GM23338 (cell line): ENCODE data around the gene FRMD4A. TPM values are rescaled to one million over a fixed set of nuclear protein-coding genes. Genes with fewer than 3 reads are reported as not detected.

Source experiments
- ATAC-seq: fragments of 200-7000 bp; cut with Tn5 transposase; 3 replicates; pipeline ENCODE4 v1.9.1; 2020
- DNase-seq: peaks from one replicate; pipeline ENCODE4 v3.0.0-alpha.2; 2015; ENCODE audit warnings: low spot score
- H2AFZ ChIP-seq: fragments of 200-600 bp; sonication (generic); 2 replicates; pipeline ENCODE4 v1.8.0; 2016; ENCODE audit warnings: antibody characterized with exemption, mild to moderate bottlenecking, moderate library complexity
- H3F3A ChIP-seq: fragments of 200-600 bp; sonication (generic); replicated peaks from 2 replicates; pipeline ENCODE4 v1.8.0; 2017; ENCODE audit warnings: antibody characterized with exemption, mixed run types, low read depth
- H3K27ac ChIP-seq: fragments of 200-600 bp; sonication (generic); 2 replicates; pipeline ENCODE4 v1.6.1; 2016; ENCODE audit warnings: low read depth
- H3K27me3 ChIP-seq: fragments of 200-600 bp; sonication (generic); 2 replicates; pipeline ENCODE4 v1.8.0; 2016; ENCODE audit warnings: mild to moderate bottlenecking, mixed run types, moderate library complexity; ENCODE audit not compliant: insufficient read depth
- H3K36me3 ChIP-seq: fragments of 200-600 bp; sonication (generic); 2 replicates; pipeline ENCODE4 v1.8.0; 2016; ENCODE audit warnings: mild to moderate bottlenecking; ENCODE audit not compliant: insufficient read depth
- H3K4me1 ChIP-seq: fragments of 200-600 bp; sonication (generic); 2 replicates; pipeline ENCODE4 v1.8.0; 2016; ENCODE audit warnings: mild to moderate bottlenecking, moderate library complexity; ENCODE audit not compliant: insufficient read depth
- H3K4me2 ChIP-seq: fragments of 200-600 bp; sonication (generic); 2 replicates; pipeline ENCODE4 v1.7.1; 2017; ENCODE audit warnings: mixed run types
- H3K4me3 ChIP-seq: fragments of 200-600 bp; sonication (generic); 2 replicates; pipeline ENCODE4 v1.6.1; 2016; ENCODE audit warnings: mixed run types
- H3K79me2 ChIP-seq: fragments of 200-600 bp; sonication (generic); replicated peaks from 2 replicates; pipeline ENCODE4 v1.8.0; 2017; ENCODE audit warnings: mild to moderate bottlenecking; ENCODE audit not compliant: insufficient read depth
- H3K9me2 ChIP-seq: fragments of 200-600 bp; sonication (generic); 2 replicates; pipeline ENCODE4 v1.8.0; 2017; ENCODE audit not compliant: insufficient read depth
- H4K20me1 ChIP-seq: fragments of 200-600 bp; sonication (generic); replicated peaks from 2 replicates; pipeline ENCODE4 v1.8.0; 2017; ENCODE audit warnings: mild to moderate bottlenecking; ENCODE audit not compliant: insufficient read depth
- H3K27ac Mint-ChIP-seq: 2 replicates; pipeline ENCODE4 v1.8.0; 2020; ENCODE audit warnings: inconsistent platforms, mild to moderate bottlenecking, moderate library complexity, mixed read lengths
- H3K27me3 Mint-ChIP-seq: 3 replicates; pipeline ENCODE4 v1.8.0; 2022; ENCODE audit warnings: low read depth, mild to moderate bottlenecking, moderate library complexity, mixed read lengths, inconsistent platforms; ENCODE audit not compliant: insufficient read depth, poor library complexity
- H3K36me3 Mint-ChIP-seq: 3 replicates; pipeline ENCODE4 v1.8.0; 2021; ENCODE audit warnings: low read depth, mild to moderate bottlenecking, inconsistent platforms, moderate library complexity, mixed read lengths
- H3K4me1 Mint-ChIP-seq: 3 replicates; pipeline ENCODE4 v1.8.0; 2020; ENCODE audit warnings: mild to moderate bottlenecking, inconsistent platforms, mixed read lengths
- H3K4me3 Mint-ChIP-seq: 3 replicates; pipeline ENCODE4 v1.8.0; 2021; ENCODE audit warnings: moderate library complexity, mild to moderate bottlenecking, inconsistent platforms, mixed read lengths
- H3K9me3 Mint-ChIP-seq: 3 replicates; pipeline ENCODE4 v1.8.0; 2020; ENCODE audit warnings: moderate library complexity, mild to moderate bottlenecking, inconsistent platforms, mixed read lengths
- CTCF ChIP-seq, 2 experiments: fragments of 200-600 bp in 1 of 2; sonication (generic) in 1 of 2; conservative IDR thresholded peaks; 2 replicates each; pipeline versions ENCODE4 v1.5.1 to v1.6.1; 2016 to 2017; ENCODE audit warnings: antibody characterized with exemption in 2 of 2, low read depth in 2 of 2, mild to moderate bottlenecking in 2 of 2, moderate library complexity in 1 of 2
- JUNB ChIP-seq: IDR thresholded peaks from one replicate; pipeline ENCODE4 v1.6.1; 2016; ENCODE audit warnings: antibody characterized with exemption; ENCODE audit not compliant: unreplicated experiment
- NANOG ChIP-seq: IDR thresholded peaks from 2 replicates; pipeline ENCODE4 v1.6.1; 2016; ENCODE audit warnings: antibody characterized with exemption, borderline replicate concordance
- POLR2AphosphoS5 ChIP-seq: IDR thresholded peaks from 2 replicates; pipeline ENCODE4 v1.6.1; 2016; ENCODE audit warnings: antibody characterized with exemption, low read depth
- STAT1 ChIP-seq: IDR thresholded peaks from one replicate; pipeline ENCODE4 v1.6.1; 2016; ENCODE audit warnings: antibody characterized with exemption; ENCODE audit not compliant: unreplicated experiment
- ZNF331 ChIP-seq: fragments of 250-450 bp; sonication (Bioruptor Pico); IDR thresholded peaks from 2 replicates; pipeline ENCODE4 v1.5.0; 2020; ENCODE audit warnings: low read depth, mild to moderate bottlenecking, moderate library complexity
- ZNF462 ChIP-seq: fragments of 250-450 bp; sonication (Bioruptor Pico); IDR thresholded peaks from 2 replicates; pipeline ENCODE4 v1.5.0; 2020; ENCODE audit warnings: mild to moderate bottlenecking, moderate library complexity
- polyA plus RNA-seq: library from polyadenylated mRNA; unstranded; fragments of >200 nt; fragmentation: Nextera tagmentation; extraction: Ambion mirVana; gene quantifications from 2 replicates; pipeline ENCODE4 v1.2.1, GENCODE V29; 2016
- total RNA-seq: library from RNA; depleted of rRNA; stranded (reverse); fragments of >200 nt; shearing (Covaris generic); gene quantifications from 2 replicates; pipeline ENCODE4 v1.2.3, GENCODE V29; 2014
- TF ChIP-seq, protein P1 (sequence below): IDR thresholded peaks from one replicate; pipeline ENCODE4 v1.6.1; 2018; ENCODE audit warnings: antibody characterized with exemption; ENCODE audit not compliant: unreplicated experiment
- TF ChIP-seq, protein P2 (sequence below): IDR thresholded peaks from 2 replicates; pipeline ENCODE4 v1.6.1; 2016; ENCODE audit warnings: antibody characterized with exemption

FRMD4A gene
- total and polyA plus RNA-seq, 2 experiments from 2014 or later = 14.0 to 20.1 TPM

GRCh38 chr10:13915710-13916109 lies 415.0 kb downstream of the FRMD4A start (continued):
- TF ChIP-seq, protein P1, sequence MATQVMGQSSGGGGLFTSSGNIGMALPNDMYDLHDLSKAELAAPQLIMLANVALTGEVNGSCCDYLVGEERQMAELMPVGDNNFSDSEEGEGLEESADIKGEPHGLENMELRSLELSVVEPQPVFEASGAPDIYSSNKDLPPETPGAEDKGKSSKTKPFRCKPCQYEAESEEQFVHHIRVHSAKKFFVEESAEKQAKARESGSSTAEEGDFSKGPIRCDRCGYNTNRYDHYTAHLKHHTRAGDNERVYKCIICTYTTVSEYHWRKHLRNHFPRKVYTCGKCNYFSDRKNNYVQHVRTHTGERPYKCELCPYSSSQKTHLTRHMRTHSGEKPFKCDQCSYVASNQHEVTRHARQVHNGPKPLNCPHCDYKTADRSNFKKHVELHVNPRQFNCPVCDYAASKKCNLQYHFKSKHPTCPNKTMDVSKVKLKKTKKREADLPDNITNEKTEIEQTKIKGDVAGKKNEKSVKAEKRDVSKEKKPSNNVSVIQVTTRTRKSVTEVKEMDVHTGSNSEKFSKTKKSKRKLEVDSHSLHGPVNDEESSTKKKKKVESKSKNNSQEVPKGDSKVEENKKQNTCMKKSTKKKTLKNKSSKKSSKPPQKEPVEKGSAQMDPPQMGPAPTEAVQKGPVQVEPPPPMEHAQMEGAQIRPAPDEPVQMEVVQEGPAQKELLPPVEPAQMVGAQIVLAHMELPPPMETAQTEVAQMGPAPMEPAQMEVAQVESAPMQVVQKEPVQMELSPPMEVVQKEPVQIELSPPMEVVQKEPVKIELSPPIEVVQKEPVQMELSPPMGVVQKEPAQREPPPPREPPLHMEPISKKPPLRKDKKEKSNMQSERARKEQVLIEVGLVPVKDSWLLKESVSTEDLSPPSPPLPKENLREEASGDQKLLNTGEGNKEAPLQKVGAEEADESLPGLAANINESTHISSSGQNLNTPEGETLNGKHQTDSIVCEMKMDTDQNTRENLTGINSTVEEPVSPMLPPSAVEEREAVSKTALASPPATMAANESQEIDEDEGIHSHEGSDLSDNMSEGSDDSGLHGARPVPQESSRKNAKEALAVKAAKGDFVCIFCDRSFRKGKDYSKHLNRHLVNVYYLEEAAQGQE = no peak

DNA sequence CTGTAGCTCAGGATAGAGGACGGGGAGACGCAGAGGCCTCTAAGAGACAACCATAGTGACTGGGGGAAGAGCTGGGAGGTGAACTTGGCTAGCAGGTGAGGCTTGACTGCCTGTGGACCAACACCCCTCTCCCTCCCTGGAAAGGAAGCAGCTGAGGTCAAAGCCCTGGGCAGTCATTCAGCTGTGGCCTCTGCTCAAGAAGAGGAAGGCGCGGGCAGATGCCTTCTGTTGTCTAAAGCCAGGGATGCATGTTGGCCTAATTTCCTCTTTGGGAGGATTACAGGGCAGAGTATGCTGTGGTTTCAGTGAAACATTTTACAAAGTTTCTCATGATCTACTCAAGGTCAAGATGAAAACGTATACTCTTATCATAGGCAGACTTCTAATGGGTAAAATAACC lies 416.8 kb downstream of the FRMD4A start:
- Histone ChIP-seq H3K4me3 (no peak overlapping the region), H3F3A (no peaks in the 10 kb centered on the region), H3K27ac (no peak overlapping the region), H3K27me3 (no peaks in the 10 kb centered on the region), H3K36me3 (no peaks in the 10 kb centered on the region), H4K20me1 (no peaks in the 10 kb centered on the region), H3K4me2 (no peak overlapping the region), H3K79me2 (no peaks in the 10 kb centered on the region), H2AFZ (no peak overlapping the region), H3K9me2 (no peaks in the 10 kb centered on the region), H3K4me1 (no peaks in the 10 kb centered on the region)
- Mint-ChIP-seq H3K27me3 (no peaks in the 10 kb centered on the region), H3K36me3 (no peaks in the 10 kb centered on the region), H3K27ac (no peak overlapping the region), H3K4me3 (no peak overlapping the region), H3K4me1 (peaks cover 2% of the 10 kb centered on the region; the same call in 1 of the 3 replicates), H3K9me3 (no peaks in the 10 kb centered on the region)
- DNase-seq = no peak
- no peak for ATAC-seq
- no peak for TF ChIP-seq POLR2AphosphoS5
- no peak for TF ChIP-seq ZNF331 (CRISPR knock-in tag)
- TF ChIP-seq, protein P2, sequence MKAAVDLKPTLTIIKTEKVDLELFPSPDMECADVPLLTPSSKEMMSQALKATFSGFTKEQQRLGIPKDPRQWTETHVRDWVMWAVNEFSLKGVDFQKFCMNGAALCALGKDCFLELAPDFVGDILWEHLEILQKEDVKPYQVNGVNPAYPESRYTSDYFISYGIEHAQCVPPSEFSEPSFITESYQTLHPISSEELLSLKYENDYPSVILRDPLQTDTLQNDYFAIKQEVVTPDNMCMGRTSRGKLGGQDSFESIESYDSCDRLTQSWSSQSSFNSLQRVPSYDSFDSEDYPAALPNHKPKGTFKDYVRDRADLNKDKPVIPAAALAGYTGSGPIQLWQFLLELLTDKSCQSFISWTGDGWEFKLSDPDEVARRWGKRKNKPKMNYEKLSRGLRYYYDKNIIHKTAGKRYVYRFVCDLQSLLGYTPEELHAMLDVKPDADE = no peak
- no peak for TF ChIP-seq ZNF462
- no peak for TF ChIP-seq STAT1
- no peak for TF ChIP-seq JUNB
- TF ChIP-seq NANOG = no peak
- no peak for TF ChIP-seq CTCF (conservative IDR thresholded peaks at IDR 0.05; ENCODE audit: low read depth in 2 of 2)
- TF ChIP-seq, protein P1 = no peak
